K562 (cell line): ENCODE data around the gene PBRM1.

ENCODE experiments used
- CBX5 ChIP-seq: IDR thresholded peaks from 2 replicates; pipeline ENCODE4 v1.6.1; 2014; ENCODE audit warnings: low read depth, borderline replicate concordance
- CREB5 ChIP-seq: fragments of 250-450 bp; sonication (Bioruptor Pico); IDR thresholded peaks from 2 replicates; pipeline ENCODE4 v1.5.0; 2020; ENCODE audit warnings: mild to moderate bottlenecking
- HNRNPK ChIP-seq: fragments of 200-400 bp; formaldehyde crosslinking; IDR thresholded peaks from one replicate; pipeline ENCODE4 v1.6.1; 2018; ENCODE audit warnings: mild to moderate bottlenecking, low read depth, low read length; ENCODE audit not compliant: poor library complexity, severe bottlenecking
- ZEB2 ChIP-seq: fragments of 450-650 bp; IDR thresholded peaks from 2 replicates; pipeline ENCODE4 v1.6.1; 2016
- ZNF639 ChIP-seq, 2 experiments: fragments of 200-800 bp in 1 of 2; sonication (Bioruptor generic) in 1 of 2; sonication (generic) in 1 of 2; formaldehyde crosslinking in 1 of 2; IDR thresholded peaks in 1 of 2; conservative IDR thresholded peaks in 1 of 2; 2 replicates each; pipeline versions ENCODE4 v1.5.0 to v1.6.1; 2016 to 2020; ENCODE audit warnings: missing compliant biosample characterization in 1 of 2, missing genetic modification characterization in 1 of 2, missing genetic modification reagents in 1 of 2
- TF ChIP-seq, protein P1 (sequence below), 3 experiments: IDR thresholded peaks in 2 of 3; conservative IDR thresholded peaks in 1 of 3; 2 replicates each; pipeline ENCODE4 v1.5.1; 2011 to 2012; ENCODE audit warnings: low read length in 3 of 3, mild to moderate bottlenecking in 3 of 3, control low read depth in 2 of 3, improper control_type of control experiment in 1 of 3, inconsistent platforms in 1 of 3, low read depth in 1 of 3, mixed read lengths in 1 of 3, moderate library complexity in 1 of 3; ENCODE audit not compliant: insufficient read depth in 2 of 3

DNA sequence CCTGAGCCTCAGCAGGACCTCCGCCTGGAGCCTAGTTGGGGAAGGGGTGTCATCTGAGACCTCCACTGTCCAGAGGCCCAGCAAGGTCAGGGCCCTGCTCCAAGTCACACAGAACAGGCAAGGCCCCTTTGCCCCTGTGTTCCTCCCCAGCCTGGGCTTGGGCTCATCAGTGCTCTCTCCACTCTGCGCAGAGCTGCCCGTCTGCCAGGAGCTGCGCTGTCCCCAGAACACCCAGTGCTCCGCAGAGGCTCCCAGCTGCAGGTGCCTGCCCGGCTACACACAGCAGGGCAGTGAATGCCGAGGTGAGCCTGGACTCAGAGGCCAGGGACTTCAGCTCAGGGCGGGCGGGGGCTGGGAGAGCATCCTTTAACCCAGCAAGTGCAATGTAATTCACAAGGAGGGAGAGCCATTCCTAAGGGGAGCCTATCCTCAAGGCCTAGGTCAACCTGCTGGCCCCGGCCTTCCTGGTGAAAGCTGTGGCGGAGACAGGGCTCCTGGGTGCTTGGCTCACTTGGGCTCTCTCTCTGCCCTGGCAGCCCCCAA lies 182.8 kb downstream of the PBRM1 start:
- no peak for TF ChIP-seq ZEB2
- no peak for TF ChIP-seq CREB5
- TF ChIP-seq, protein P1, sequence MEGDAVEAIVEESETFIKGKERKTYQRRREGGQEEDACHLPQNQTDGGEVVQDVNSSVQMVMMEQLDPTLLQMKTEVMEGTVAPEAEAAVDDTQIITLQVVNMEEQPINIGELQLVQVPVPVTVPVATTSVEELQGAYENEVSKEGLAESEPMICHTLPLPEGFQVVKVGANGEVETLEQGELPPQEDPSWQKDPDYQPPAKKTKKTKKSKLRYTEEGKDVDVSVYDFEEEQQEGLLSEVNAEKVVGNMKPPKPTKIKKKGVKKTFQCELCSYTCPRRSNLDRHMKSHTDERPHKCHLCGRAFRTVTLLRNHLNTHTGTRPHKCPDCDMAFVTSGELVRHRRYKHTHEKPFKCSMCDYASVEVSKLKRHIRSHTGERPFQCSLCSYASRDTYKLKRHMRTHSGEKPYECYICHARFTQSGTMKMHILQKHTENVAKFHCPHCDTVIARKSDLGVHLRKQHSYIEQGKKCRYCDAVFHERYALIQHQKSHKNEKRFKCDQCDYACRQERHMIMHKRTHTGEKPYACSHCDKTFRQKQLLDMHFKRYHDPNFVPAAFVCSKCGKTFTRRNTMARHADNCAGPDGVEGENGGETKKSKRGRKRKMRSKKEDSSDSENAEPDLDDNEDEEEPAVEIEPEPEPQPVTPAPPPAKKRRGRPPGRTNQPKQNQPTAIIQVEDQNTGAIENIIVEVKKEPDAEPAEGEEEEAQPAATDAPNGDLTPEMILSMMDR (IDR thresholded peaks at IDR 0.05 in 2 of 3, conservative IDR thresholded peaks at IDR 0.05 in 1 of 3; ENCODE audit: insufficient read depth in 2 of 3, low read depth in 1 of 3, low read length in 3 of 3): no peak
- no peak for TF ChIP-seq ZNF639 (CRISPR knock-in tag; conservative IDR thresholded peaks at IDR 0.05 in 1 of 2, IDR thresholded peaks at IDR 0.05 in 1 of 2)
- TF ChIP-seq HNRNPK: no peak
- TF ChIP-seq CBX5: no peak
